DND-41 (cell line): Measurements from ENCODE around the gene TJP3.

ENCODE experiments used
- CTCF ChIP-seq: IDR thresholded peaks from 2 replicates; pipeline ENCODE4 v1.5.1; 2012; ENCODE audit warnings: borderline replicate concordance, low read length, moderate library complexity, mild to moderate bottlenecking; ENCODE audit not compliant: poor library complexity, severe bottlenecking; ENCODE audit errors: extremely low read depth
- EZH2 ChIP-seq: IDR thresholded peaks from 3 replicates; pipeline ENCODE4 v1.6.1; 2012; ENCODE audit warnings: borderline replicate concordance, low read depth, mild to moderate bottlenecking, moderate library complexity, low read length, inconsistent platforms; ENCODE audit not compliant: severe bottlenecking

GRCh38 chr19:3697671-3698385 lies 10.4 kb upstream of the TJP3 start:
- TF ChIP-seq CTCF (no peak), EZH2 (no peak)
